ENCODE data around the gene IWS1. TPM values are rescaled to one million over a fixed set of nuclear protein-coding genes. Genes with fewer than 3 reads are reported as not detected.

The IWS1 gene
- total RNA-seq, 1 experiment from 2014 or later = 56.8 TPM

- H3K27me3 Mint-ChIP-seq (ENCODE audit: insufficient read depth, unreplicated experiment) = peaks cover 80% of the 10 kb centered on the region
- no peak for TF ChIP-seq CTCF (IDR thresholded peaks at IDR 0.05; ENCODE audit: unreplicated experiment)
Observed at GRCh38 chr2:127552846-127553245, 26.6 kb upstream of the IWS1 start.

GRCh38 chr2:127552336-127552735, 26.0 kb upstream of the IWS1 start:
- H3K27ac Mint-ChIP-seq (ENCODE audit: low read depth, unreplicated experiment) = no peak overlapping the region
- intact Hi-C loops (cut with micrococcal nuclease) = no loop called here

More at GRCh38 chr2:127552846-127553245, 26.6 kb upstream of the IWS1 start:
- Mint-ChIP-seq H3K9me3 (ENCODE audit: unreplicated experiment) (no peaks in the 10 kb centered on the region), H3K27ac (ENCODE audit: low read depth, unreplicated experiment) (no peak overlapping the region), H3K36me3 (ENCODE audit: insufficient read depth, unreplicated experiment) (no peaks in the 10 kb centered on the region), H3K4me3 (ENCODE audit: unreplicated experiment) (no peak overlapping the region), H3K4me1 (ENCODE audit: insufficient read depth, unreplicated experiment) (no peaks in the 10 kb centered on the region)
- CTCF ChIA-PET = no interaction called here
- no peak for DNase-seq (ENCODE audit: unreplicated experiment)
- no TSS peak for BruUV-seq (replicated peaks)
- intact Hi-C loops (cut with micrococcal nuclease) = no loop called here
- POLR2A ChIA-PET = no interaction called here

GRCh38 chr2:127551221-127551930, 25.1 kb upstream of the IWS1 start:
- intact Hi-C loops (cut with micrococcal nuclease) = no loop called here
- no peak overlapping the region for H3K27ac Mint-ChIP-seq (ENCODE audit: low read depth, unreplicated experiment)
- peaks cover 81% of the 10 kb centered on the region for H3K27me3 Mint-ChIP-seq (ENCODE audit: insufficient read depth, unreplicated experiment)
- no peak for TF ChIP-seq CTCF (IDR thresholded peaks at IDR 0.05; ENCODE audit: unreplicated experiment)
- no peak for DNase-seq (ENCODE audit: unreplicated experiment)
- ChIA-PET POLR2A (no interaction called here), CTCF (interaction anchor here (0.7 to 1.0 kb wide), 3 partner anchors 9 to 140 kb away, joined by 3 to 5 read pairs (median 4); partner anchors contain the start of gene IWS1)
- H3K4me1 Mint-ChIP-seq (ENCODE audit: insufficient read depth, unreplicated experiment) = no peaks in the 10 kb centered on the region
- H3K36me3 Mint-ChIP-seq (ENCODE audit: insufficient read depth, unreplicated experiment) = no peaks in the 10 kb centered on the region
- no peaks in the 10 kb centered on the region for H3K9me3 Mint-ChIP-seq (ENCODE audit: unreplicated experiment)
- H3K4me3 Mint-ChIP-seq (ENCODE audit: unreplicated experiment) = no peak overlapping the region
- no TSS peak for BruUV-seq (replicated peaks)

More at GRCh38 chr2:127552336-127552735, 26.0 kb upstream of the IWS1 start:
- H3K9me3 Mint-ChIP-seq (ENCODE audit: unreplicated experiment) = no peaks in the 10 kb centered on the region
- H3K4me3 Mint-ChIP-seq (ENCODE audit: unreplicated experiment) = no peak overlapping the region
- H3K36me3 Mint-ChIP-seq (ENCODE audit: insufficient read depth, unreplicated experiment) = no peaks in the 10 kb centered on the region
- ChIA-PET POLR2A (no interaction called here), CTCF (no interaction called here)
- no peaks in the 10 kb centered on the region for H3K4me1 Mint-ChIP-seq (ENCODE audit: insufficient read depth, unreplicated experiment)
- no peak for TF ChIP-seq CTCF (IDR thresholded peaks at IDR 0.05; ENCODE audit: unreplicated experiment)
- peaks cover 81% of the 10 kb centered on the region for H3K27me3 Mint-ChIP-seq (ENCODE audit: insufficient read depth, unreplicated experiment)
- DNase-seq (ENCODE audit: unreplicated experiment) = no peak
- no TSS peak for BruUV-seq (replicated peaks)

- Mint-ChIP-seq H3K27ac (ENCODE audit: low read depth, unreplicated experiment) (no peak overlapping the region), H3K4me1 (ENCODE audit: insufficient read depth, unreplicated experiment) (no peaks in the 10 kb centered on the region), H3K9me3 (ENCODE audit: unreplicated experiment) (no peaks in the 10 kb centered on the region), H3K27me3 (ENCODE audit: insufficient read depth, unreplicated experiment) (peaks cover 44% of the 10 kb centered on the region), H3K4me3 (ENCODE audit: unreplicated experiment) (no peak overlapping the region), H3K36me3 (ENCODE audit: insufficient read depth, unreplicated experiment) (no peaks in the 10 kb centered on the region)
- BruUV-seq (replicated peaks) = no TSS peak
- ChIA-PET CTCF (no interaction called here), POLR2A (no interaction called here)
- no peak for DNase-seq (ENCODE audit: unreplicated experiment)
- TF ChIP-seq CTCF (IDR thresholded peaks at IDR 0.05; ENCODE audit: unreplicated experiment) = no peak
- intact Hi-C loops (cut with micrococcal nuclease) = no loop called here
Observed at GRCh38 chr2:127546797-127547196, 20.5 kb upstream of the IWS1 start.

Data from MCF 10A (cell line).